ENCODE measurements around the gene MRPS21.

Gene MRPS21

DNA sequence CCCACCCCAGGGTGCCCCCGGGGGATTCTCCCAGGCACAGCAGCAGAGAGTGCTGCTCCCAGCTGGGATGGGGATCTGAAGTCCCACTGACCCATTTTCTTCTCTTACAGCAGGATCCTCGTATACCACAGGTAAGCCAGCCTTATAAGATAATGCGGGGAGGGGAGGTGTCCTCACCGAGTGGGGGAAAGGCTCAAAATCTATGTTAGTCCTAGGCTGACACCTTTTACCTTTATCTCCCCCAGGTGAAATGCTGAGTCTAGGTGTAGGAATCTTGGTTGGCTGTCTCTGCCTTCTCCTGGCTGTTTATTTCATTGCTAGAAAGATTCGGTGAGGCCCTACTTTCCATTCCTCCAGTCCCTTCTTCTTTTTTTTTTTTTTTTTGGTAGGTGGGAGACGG is 30.1 kb upstream of the MRPS21 start:
- Histone ChIP-seq H3K9me3 (ENCODE audit: low read length) (no peaks in the 10 kb centered on the region), H3K36me3 (ENCODE audit: insufficient read depth, low read length) (peaks cover 30% of the 10 kb centered on the region), H3K27ac (ENCODE audit: low read depth, low read length) (no peak overlapping the region), H3K4me3 (ENCODE audit: low read depth in 1 of 2, low read length in 2 of 2) (no peak overlapping the region), H3K4me1 (ENCODE audit: insufficient read depth, low read length) (peaks cover 23% of the 10 kb centered on the region), H3K27me3 (ENCODE audit: control insufficient read depth in 1 of 2, insufficient read depth in 2 of 2, low read length in 2 of 2) (no peaks in the 10 kb centered on the region), H3K9ac (ENCODE audit: low read length) (no peak overlapping the region)

DNA sequence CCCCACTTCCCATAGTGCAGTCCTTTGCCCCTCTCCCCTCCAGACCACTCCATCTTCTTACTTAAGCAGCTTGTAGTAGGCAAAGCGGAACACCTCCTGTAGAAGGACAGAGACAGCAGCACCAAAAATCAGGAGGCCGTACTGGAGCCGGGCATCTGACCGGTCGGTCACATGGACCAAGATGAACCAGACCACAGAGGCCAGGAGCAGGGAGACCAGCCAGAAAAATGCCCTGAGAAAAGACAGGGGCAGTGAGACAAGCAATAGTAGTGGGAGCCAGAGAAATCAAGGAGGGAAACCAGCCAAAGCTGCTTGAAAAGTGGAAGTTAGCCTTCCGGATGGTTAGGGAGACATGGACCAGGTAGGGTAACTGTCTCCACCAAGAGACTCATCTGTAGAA is 25.8 kb upstream of the MRPS21 start:
- peaks cover 30% of the 10 kb centered on the region for H3K36me3 ChIP-seq (ENCODE audit: insufficient read depth, low read length)
- H3K4me1 ChIP-seq (ENCODE audit: insufficient read depth, low read length) = peaks cover 30% of the 10 kb centered on the region
- H3K9me3 ChIP-seq (ENCODE audit: low read length) = no peaks in the 10 kb centered on the region
- peak overlapping the region; percentile 98 for H3K27ac ChIP-seq (ENCODE audit: low read depth, low read length)
- no peaks in the 10 kb centered on the region for H3K27me3 ChIP-seq (ENCODE audit: control insufficient read depth in 1 of 2, insufficient read depth in 2 of 2, low read length in 2 of 2)
- H3K9ac ChIP-seq (ENCODE audit: low read length) = peak overlapping the region; percentile 95
- H3K4me3 ChIP-seq (ENCODE audit: low read depth in 1 of 2, low read length in 2 of 2) = peak overlapping the region; percentile 92 to 100

DNA sequence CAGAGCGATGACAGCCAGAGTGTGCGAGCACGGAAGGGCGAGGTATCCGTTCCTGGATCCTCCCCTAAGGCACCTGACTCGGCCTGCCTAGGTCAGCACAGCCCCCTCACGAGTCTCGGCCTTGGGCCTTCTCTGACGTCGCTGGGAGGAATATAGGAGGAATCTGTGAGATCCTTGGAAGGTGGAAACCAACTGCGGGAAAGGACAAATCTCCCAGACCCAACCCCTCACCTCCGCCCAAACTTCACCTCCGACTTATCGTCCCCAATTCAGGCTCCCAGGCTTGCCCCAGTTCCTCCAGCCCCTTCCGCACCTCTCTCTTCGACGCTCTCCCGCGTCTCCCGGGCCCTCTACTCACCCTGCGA is 25.3 kb upstream of the MRPS21 start:
- H3K36me3 ChIP-seq (ENCODE audit: insufficient read depth, low read length) = peaks cover 30% of the 10 kb centered on the region
- H3K9ac ChIP-seq (ENCODE audit: low read length) = peak overlapping the region; percentile 95
- peak overlapping the region; percentile 92 to 100 for H3K4me3 ChIP-seq (ENCODE audit: low read depth in 1 of 2, low read length in 2 of 2)
- H3K27ac ChIP-seq (ENCODE audit: low read depth, low read length) = peak overlapping the region; percentile 98
- peaks cover 34% of the 10 kb centered on the region for H3K4me1 ChIP-seq (ENCODE audit: insufficient read depth, low read length)
- H3K9me3 ChIP-seq (ENCODE audit: low read length) = no peaks in the 10 kb centered on the region
- no peaks in the 10 kb centered on the region for H3K27me3 ChIP-seq (ENCODE audit: control insufficient read depth in 1 of 2, insufficient read depth in 2 of 2, low read length in 2 of 2)

DNA sequence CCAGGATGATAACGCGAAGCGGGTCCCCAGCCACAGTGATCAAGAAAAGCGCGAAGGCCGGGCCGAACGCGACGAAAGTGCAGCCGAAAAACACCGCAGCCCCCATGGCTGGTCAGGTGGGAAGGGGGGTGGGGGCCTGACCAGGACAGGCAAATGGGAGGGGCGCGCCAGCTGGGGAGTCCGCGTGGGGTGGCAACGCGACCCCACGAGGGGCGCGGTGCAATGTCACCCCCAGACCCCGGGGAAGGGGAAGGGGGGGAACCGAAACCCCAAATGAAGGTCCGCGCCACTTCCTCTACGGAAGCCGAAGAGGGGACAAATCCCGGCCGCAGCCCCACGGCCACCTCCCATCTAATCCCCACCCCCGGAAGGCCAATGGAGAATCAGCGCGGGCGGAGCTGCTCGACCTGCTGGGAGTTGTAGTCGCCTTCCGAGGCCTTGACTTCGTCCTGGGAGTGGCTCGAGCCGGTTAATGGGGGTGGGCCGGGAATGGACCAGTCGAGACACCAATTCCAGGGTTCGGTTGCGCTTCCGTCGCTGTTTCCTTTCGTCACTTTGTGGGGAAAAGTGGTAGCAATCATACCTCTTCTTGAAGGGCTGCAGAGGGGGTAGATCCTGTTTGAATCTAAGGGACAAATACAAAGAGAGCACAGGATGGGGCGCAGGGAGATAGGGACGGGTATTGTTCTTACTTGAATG is 24.8 kb upstream of the MRPS21 start, which contains the start of gene APH1A:
Gene APH1A (minus strand): TSS at position 312 of the 699 bp plus-strand sequence. CDS start 206 bp downstream, at position 106.
- no peaks in the 10 kb centered on the region for H3K27me3 ChIP-seq (ENCODE audit: control insufficient read depth in 1 of 2, insufficient read depth in 2 of 2, low read length in 2 of 2)
- peaks cover 30% of the 10 kb centered on the region for H3K36me3 ChIP-seq (ENCODE audit: insufficient read depth, low read length)
- H3K9ac ChIP-seq (ENCODE audit: low read length) = peak within 1 kb of the TSS; percentile 95
- H3K9me3 ChIP-seq (ENCODE audit: low read length) = no peaks in the 10 kb centered on the region
- peaks cover 40% of the 10 kb centered on the region for H3K4me1 ChIP-seq (ENCODE audit: insufficient read depth, low read length)
- peak within 1 kb of the TSS; percentile 92 to 100 for H3K4me3 ChIP-seq (ENCODE audit: low read depth in 1 of 2, low read length in 2 of 2)
- H3K27ac ChIP-seq (ENCODE audit: low read depth, low read length) = peak within 1 kb of the TSS; percentile 98

DNA sequence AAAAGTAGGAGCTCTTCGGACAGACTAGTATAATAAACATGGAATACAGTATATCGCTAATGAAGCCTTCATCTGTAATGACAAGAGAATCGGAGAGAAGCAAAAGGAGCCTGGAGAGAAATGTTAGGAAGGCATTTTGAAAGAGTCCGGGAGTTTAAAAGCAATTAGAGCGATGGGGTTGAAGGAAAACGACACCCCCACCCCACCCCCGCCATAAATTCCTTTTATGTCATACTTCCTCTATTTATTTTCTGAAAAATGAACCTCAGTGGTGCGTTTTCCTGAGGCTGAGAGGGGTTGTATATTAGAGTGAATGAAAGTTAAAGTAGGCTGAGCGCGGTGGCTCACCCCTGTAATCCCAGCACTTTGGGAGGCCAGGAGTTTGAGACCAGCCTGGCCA is 24.2 kb upstream of the MRPS21 start:
- peak overlapping the region; percentile 28 to 92 for H3K4me3 ChIP-seq (ENCODE audit: low read depth in 1 of 2, low read length in 2 of 2)
- peaks cover 30% of the 10 kb centered on the region for H3K36me3 ChIP-seq (ENCODE audit: insufficient read depth, low read length)
- no peaks in the 10 kb centered on the region for H3K27me3 ChIP-seq (ENCODE audit: control insufficient read depth in 1 of 2, insufficient read depth in 2 of 2, low read length in 2 of 2)
- peaks cover 42% of the 10 kb centered on the region for H3K4me1 ChIP-seq (ENCODE audit: insufficient read depth, low read length)
- H3K9me3 ChIP-seq (ENCODE audit: low read length) = no peaks in the 10 kb centered on the region
- peak overlapping the region; percentile 76 for H3K27ac ChIP-seq (ENCODE audit: low read depth, low read length)
- H3K9ac ChIP-seq (ENCODE audit: low read length) = peak overlapping the region; percentile 46

DNA sequence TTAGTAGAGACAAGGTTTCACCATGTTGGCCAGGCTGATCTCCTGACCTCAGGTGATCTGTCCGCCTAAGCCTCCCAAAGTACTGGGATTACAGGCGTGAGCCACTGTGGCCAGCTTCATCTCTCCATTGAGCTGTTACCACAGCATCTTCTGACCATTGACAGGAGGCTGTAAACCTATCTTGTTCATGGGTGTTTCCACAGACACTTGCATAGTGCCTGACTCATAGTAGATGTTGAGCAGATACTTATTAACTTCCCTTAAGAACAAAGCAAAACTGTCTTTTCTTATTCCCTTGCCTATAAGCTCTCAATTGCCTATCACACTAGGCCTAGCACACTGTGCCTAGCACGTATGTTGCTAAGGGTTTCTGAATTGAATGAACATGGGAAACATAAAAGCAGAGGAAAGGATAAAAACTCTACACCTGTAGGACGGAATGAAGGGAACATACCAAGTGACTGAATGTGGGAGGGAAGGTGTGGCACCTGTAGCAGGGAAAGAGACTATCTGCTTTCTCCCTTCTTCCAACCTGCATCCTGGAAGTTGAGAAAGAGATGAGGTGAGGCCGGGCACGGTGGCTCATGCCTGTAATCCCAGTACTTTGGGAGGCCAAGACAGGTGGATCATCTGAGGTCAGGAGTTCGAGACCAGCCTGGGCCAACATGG is 22.2 kb upstream of the MRPS21 start:
- Histone ChIP-seq H3K36me3 (ENCODE audit: insufficient read depth, low read length) (peaks cover 13% of the 10 kb centered on the region), H3K27ac (ENCODE audit: low read depth, low read length) (no peak overlapping the region), H3K9ac (ENCODE audit: low read length) (no peak overlapping the region), H3K9me3 (ENCODE audit: low read length) (no peaks in the 10 kb centered on the region), H3K4me3 (ENCODE audit: low read depth in 1 of 2, low read length in 2 of 2) (no peak overlapping the region), H3K4me1 (ENCODE audit: insufficient read depth, low read length) (peaks cover 42% of the 10 kb centered on the region), H3K27me3 (ENCODE audit: control insufficient read depth in 1 of 2, insufficient read depth in 2 of 2, low read length in 2 of 2) (no peaks in the 10 kb centered on the region)

DNA sequence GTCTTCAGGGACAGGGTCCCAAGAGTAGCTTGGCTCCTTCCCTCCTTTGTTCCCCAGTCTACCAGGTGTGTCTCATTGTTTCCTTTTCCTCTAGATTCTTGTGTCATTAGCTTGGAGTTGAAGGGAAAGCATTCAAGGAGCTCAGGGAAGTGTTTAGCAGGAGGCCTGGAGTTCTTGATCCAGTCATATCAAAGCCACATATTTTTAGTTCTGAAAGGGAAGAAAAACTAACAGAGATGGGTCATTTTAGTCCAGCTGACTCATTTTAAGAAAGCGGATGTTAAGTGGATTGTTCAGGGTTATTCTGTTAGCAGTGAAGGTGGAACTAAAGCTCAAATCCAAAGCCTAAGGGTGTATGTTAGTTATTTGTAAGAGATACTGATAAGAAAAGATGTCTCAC is 20.4 kb upstream of the MRPS21 start:
- Histone ChIP-seq H3K4me1 (ENCODE audit: insufficient read depth, low read length) (peaks cover 27% of the 10 kb centered on the region), H3K27ac (ENCODE audit: low read depth, low read length) (peak overlapping the region; percentile 12), H3K9ac (ENCODE audit: low read length) (peak overlapping the region; percentile 8), H3K9me3 (ENCODE audit: low read length) (no peaks in the 10 kb centered on the region), H3K4me3 (ENCODE audit: low read depth in 1 of 2, low read length in 2 of 2) (peak overlapping the region; percentile 17 to 44), H3K36me3 (ENCODE audit: insufficient read depth, low read length) (peaks cover 4% of the 10 kb centered on the region), H3K27me3 (ENCODE audit: control insufficient read depth in 1 of 2, insufficient read depth in 2 of 2, low read length in 2 of 2) (no peaks in the 10 kb centered on the region)

DNA sequence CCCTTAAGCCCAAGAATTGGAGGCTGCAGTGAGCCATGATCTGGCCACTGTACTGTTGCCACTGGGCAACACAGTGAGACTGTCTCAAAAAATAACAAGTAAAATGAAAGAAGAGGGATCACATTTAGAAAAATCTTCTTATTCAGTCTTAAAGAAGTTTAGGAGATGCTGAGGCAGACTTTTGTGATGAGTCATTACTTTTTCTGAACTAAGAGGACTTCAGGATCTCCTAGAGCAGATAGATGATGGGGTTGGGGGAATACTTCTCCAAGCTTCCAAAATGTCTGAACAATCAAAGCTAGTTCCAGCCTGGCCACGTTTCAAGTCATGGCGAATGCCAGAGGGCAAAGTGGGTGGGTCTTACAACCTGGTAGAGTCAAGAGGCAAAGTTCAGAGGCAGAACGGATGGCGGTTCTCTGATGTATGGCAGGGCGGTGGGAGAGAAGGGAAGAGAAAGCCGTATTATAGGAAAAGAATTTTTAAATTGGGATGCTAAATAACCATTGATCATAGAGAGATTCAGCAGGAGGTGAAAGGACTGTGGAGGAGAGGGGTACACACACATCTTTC is 13.4 kb upstream of the MRPS21 start:
- peak overlapping the region; percentile 99 for H3K27ac ChIP-seq (ENCODE audit: low read depth, low read length)
- H3K4me1 ChIP-seq (ENCODE audit: insufficient read depth, low read length) = peaks cover 18% of the 10 kb centered on the region
- H3K9ac ChIP-seq (ENCODE audit: low read length) = no peak overlapping the region
- H3K27me3 ChIP-seq (ENCODE audit: control insufficient read depth in 1 of 2, insufficient read depth in 2 of 2, low read length in 2 of 2) = no peaks in the 10 kb centered on the region
- H3K4me3 ChIP-seq (ENCODE audit: low read depth in 1 of 2, low read length in 2 of 2) = no peak overlapping the region
- peaks cover 12% of the 10 kb centered on the region for H3K36me3 ChIP-seq (ENCODE audit: insufficient read depth, low read length)
- no peaks in the 10 kb centered on the region for H3K9me3 ChIP-seq (ENCODE audit: low read length)

DNA sequence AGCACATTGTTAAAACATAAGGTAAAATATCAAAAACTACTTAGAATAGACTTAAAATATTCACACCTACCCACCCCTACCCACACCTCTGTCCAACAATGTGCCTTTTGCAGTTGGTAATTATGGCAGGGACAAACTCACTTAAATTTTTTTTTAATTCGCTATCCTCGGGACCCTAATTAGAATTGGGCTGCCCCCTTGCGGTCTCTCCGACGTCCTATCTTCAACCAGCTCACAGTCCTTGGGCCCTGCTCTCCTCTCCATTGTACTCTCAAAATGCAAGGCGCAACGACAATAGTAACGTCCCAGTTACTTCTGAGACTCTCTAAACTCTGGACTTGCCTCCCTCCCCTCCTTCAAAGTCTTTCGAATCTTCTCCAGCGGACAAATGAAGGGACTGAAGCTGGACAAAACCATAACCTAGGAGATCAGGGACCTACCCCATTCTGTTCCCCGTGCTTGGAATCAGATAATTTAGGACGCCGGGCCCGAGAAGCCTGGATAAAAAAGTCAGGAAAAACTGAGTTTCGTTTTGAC is 12.4 kb upstream of the MRPS21 start:
- peak overlapping the region; percentile 99 for H3K27ac ChIP-seq (ENCODE audit: low read depth, low read length)
- H3K4me3 ChIP-seq (ENCODE audit: low read depth in 1 of 2, low read length in 2 of 2) = peak overlapping the region; percentile 59 to 86
- H3K36me3 ChIP-seq (ENCODE audit: insufficient read depth, low read length) = peaks cover 14% of the 10 kb centered on the region
- H3K4me1 ChIP-seq (ENCODE audit: insufficient read depth, low read length) = peaks cover 18% of the 10 kb centered on the region
- no peaks in the 10 kb centered on the region for H3K27me3 ChIP-seq (ENCODE audit: control insufficient read depth in 1 of 2, insufficient read depth in 2 of 2, low read length in 2 of 2)
- no peaks in the 10 kb centered on the region for H3K9me3 ChIP-seq (ENCODE audit: low read length)
- peak overlapping the region; percentile 74 for H3K9ac ChIP-seq (ENCODE audit: low read length)

DNA sequence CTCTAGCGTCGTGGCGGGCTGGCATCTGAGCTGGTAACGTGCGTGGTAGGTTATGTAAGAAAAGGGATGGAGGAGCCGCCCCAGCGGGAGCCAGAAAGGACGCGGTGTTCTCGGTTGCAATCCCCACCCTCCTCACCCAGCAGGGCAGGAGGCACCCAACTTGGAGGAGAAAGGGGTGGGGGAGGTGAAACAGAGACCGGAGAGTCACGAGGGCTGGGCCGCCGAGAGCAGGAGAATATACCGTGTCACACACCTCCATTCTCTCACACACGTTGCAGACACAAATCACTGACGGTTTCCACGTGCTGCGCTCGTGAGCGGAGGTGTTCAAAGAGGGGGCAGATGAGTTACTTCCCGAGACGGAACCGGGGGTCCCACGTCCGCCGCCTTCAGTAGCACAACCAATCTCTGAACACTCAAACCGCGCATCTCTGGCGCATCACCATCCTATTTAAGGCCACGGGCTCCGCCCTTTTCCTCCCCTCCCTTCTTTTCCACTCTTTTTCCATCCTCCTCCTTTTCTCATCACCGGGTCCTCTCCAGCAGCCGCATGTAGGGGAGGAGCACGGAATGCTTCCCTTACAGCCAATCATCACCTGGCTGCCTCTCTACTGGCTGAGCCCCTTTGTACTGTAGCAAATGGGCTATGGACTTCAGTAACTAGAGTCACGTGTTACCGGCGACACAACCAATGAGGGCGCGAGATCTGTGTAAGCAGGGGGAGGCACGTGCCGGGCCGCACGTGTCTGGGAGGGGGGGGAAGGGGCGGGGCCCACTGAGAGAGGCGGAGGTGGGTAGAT is 11.7 kb upstream of the MRPS21 start, which contains the start of gene CIART:
Gene CIART (plus strand): TSS at position 797 of the 800 bp plus-strand sequence. CDS start 714 bp downstream, outside the sequence.
- H3K9ac ChIP-seq (ENCODE audit: low read length) = peak within 1 kb of the TSS; percentile 80
- H3K9me3 ChIP-seq (ENCODE audit: low read length) = no peaks in the 10 kb centered on the region
- peak within 1 kb of the TSS; percentile 99 for H3K27ac ChIP-seq (ENCODE audit: low read depth, low read length)
- no peaks in the 10 kb centered on the region for H3K27me3 ChIP-seq (ENCODE audit: control insufficient read depth in 1 of 2, insufficient read depth in 2 of 2, low read length in 2 of 2)
- peaks cover 16% of the 10 kb centered on the region for H3K36me3 ChIP-seq (ENCODE audit: insufficient read depth, low read length)
- peak within 1 kb of the TSS; percentile 71 to 86 for H3K4me3 ChIP-seq (ENCODE audit: low read depth in 1 of 2, low read length in 2 of 2)
- peaks cover 18% of the 10 kb centered on the region for H3K4me1 ChIP-seq (ENCODE audit: insufficient read depth, low read length)

DNA sequence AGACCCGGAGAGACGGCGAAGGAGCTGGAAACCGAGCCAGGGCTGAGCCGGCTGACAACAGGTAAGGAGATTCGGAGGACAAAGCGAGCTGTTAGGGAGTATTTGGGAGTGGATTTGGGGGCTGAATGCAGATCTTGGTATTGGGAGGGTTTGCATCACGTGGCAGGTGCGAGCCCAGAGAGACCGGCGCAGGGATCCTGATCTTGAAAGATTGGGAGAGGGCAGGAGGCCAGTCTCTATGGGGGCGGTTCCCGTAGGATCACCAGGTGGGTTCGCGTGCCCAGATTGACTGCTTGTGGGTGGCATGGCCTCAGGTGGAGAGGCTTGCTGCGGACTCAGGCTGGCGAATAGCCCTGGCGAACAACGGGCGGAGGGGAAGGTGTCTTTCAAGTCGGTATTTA is 11.1 kb upstream of the MRPS21 start:
- Histone ChIP-seq H3K4me1 (ENCODE audit: insufficient read depth, low read length) (peaks cover 18% of the 10 kb centered on the region), H3K9me3 (ENCODE audit: low read length) (no peaks in the 10 kb centered on the region), H3K4me3 (ENCODE audit: low read depth in 1 of 2, low read length in 2 of 2) (peak overlapping the region; percentile 71 to 86), H3K27me3 (ENCODE audit: control insufficient read depth in 1 of 2, insufficient read depth in 2 of 2, low read length in 2 of 2) (no peaks in the 10 kb centered on the region), H3K36me3 (ENCODE audit: insufficient read depth, low read length) (peaks cover 16% of the 10 kb centered on the region), H3K9ac (ENCODE audit: low read length) (peak overlapping the region; percentile 80), H3K27ac (ENCODE audit: low read depth, low read length) (peak overlapping the region; percentile 92)

Data from muscle layer of colon (tissue), 2 donors.